IPS-NIHi7 (cell line): ENCODE results near the gene CELA2A.
"Not testable (repeated sequence)": the region's sequence is repeated elsewhere in the genome, so short reads cannot be mapped to it uniquely, and the experiment has no call there.

Source experiments
- DNase-seq: peaks from one replicate; pipeline ENCODE4 v3.0.0; 2012; ENCODE audit warnings: mixed read lengths; ENCODE audit errors: extremely low spot score

CELA2A gene

DNA sequence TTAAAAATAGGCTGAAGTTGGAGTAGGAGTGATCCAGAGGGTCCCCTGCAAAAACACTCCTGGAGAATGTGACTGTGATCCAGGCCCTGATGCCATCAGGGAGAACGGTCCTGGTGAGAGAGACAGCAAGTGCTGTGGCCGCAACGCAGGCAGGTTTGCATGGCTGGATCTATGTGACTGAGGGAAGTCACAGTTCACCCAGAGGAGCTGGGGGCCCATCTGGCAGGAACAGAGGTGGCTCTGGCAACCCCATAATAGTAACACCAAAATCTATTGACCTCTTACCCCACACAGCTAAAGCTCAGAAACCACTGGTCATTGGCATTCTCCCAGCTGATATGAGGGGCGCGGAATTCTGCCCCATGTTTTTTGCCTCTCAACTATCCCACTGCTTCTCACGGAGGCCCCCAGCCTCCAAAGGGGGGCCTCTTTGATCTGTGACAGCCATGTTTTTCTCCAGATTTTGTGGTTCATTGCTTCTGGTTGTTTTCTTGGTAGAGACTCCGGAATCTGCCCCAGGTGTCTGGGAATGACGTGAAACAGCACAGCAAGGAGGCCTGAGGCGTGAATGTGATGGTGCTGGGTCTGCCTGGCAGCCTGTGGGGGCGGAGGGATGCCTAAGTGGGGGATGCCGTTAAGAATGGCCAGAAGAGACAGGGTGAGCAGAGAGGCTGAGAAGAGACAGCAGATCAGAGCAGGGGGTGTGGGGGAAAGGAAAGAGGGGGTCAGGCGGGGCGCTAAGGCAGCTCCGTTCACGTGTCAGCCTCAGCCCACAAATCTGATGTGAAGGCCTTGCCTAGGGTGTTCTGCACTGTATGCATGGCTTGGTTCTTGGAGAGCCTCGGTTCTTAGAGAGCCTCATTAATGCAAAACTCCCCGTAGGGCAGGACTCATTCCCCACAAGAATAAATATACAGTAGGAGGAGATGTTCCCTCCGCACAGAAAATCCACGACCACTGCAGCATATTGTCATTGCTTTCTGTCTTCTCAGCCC, 43.9 kb downstream of the CELA2A start:
- DNase-seq = peak; percentile 37

DNA sequence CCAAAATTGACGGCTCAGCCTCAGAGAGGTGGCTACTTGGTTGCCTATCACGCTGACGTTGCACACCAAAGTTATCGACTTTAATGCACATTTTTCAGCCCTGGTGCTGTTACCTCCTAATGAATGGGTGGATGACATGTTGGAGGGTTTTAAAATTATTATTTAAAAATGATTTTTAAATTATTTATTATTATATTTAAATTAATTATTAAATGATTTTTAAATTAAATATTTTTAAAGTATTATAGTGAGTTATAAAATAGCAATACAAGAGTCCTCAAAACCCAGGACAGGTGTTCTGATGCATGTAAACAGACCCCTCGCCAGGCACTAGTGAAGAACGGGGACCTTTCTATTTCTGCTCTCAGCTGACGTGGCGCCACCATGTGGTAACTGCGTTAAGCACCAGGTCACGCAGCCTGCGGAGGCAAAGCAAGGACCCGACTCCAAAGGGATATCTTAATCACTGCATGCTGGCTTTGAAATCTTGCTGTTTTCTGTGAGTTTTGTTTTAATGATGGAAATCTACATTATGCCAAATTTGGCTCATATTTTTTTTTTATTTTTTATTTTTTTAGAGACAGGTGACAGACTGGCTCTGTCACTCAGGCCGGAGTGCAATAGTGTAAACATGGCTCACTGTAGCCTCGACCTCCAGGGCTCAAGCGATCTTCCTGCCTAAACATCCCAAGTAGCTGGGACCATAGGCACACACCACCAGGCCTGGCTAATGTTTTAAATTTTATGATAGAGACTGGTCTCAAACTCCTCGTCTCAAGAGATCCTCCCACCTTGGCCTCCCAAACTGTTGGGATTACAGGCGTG, 44.9 kb downstream of the CELA2A start:
- DNase-seq = peak; percentile 92

DNA sequence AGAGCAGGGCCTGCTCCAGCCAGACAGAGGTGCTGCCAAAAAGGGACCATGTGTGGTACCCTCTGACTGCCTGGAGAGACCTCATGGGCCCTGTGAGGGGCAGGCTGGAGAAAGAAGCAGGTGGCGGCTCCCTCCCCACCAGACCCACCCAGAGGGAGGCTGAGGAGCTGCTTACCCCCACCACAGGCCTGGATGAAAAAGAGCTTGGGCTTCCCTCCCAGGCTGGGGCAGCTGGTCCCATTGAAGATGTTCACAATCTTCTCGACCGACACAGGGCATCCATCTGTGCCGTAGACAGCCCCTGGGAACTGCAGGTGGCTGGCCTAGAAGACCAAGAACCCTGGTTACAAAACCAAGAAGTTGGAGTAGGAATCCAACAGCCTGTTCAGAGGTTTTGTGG, 47.9 kb downstream of the CELA2A start:
- DNase-seq = no peak

DNA sequence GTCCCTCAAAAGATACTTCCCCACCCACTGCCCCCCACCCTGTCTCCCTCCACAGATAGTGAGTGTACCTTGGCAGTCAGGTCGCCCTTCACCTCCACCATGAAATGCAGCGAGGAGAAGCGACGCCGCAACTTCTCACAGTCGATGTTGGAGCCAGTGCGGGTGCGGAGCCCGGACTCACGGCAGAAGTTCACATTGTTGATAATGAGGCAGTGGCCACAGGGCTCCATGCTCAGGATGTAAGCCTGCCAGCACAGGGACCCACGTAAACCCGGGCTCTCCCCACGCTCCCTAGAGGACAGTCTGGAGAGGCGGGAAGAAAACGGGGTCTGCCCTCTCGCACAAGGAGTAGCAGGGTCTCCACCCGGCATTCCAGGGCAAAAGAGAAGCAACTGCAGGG, 50.3 kb downstream of the CELA2A start:
- DNase-seq = no peak

DNA sequence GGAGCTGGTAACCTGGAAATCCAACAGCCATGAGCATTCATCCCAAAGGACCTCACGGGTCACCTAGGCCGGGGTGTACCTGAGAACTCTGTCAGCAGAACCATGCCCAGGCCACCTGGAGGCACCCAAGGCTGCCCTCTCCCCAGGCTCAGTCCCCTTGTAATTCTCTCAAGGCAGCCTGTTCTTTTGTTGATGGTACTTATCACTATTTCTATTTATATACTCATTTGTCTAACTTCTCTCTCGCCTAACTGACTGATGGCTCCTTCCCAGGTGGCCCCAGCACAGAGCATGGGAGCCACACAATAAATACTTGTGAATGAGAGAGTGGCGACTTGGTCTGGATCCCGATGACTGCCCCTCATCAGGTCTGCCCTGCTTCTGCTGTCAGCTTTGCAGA, 50.7 kb downstream of the CELA2A start:
- DNase-seq = no peak

DNA sequence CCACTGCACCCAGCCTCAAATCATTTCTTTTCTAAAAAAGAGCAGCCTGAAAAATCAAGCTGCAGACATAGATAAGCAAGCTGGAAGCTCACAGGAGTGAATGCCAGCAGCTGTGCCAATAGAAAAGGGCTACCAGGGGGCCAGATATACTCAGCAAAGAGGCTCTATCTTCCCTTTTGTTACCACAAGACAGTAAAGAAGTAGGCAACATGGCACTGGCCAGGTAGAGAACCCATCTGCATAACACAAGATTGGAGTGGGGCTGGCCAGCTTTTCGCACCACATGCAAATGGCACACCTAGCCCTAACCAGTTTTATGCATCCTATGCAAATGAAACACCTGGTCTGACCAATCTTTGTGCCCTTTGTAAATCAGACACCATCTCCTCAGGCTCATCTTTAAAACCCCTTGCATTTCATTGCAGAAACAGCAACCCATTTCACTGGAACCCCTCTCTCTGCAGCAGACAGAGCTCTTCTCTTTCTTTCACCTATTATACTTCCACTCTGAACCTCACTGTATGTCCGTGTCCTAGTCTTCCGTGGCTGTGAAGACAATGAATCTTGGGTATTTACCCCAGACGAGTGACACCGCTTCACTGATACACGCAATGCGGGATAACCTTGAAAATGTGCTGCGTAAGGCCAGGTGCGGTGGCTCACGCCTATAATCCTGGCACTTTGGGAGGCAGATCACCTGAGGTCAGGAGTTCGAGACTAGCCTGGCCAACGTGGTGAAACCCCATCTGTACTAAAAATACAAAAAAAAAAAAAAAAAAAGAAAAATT, 52.4 kb downstream of the CELA2A start:
- DNase-seq = peak; percentile 56

DNA sequence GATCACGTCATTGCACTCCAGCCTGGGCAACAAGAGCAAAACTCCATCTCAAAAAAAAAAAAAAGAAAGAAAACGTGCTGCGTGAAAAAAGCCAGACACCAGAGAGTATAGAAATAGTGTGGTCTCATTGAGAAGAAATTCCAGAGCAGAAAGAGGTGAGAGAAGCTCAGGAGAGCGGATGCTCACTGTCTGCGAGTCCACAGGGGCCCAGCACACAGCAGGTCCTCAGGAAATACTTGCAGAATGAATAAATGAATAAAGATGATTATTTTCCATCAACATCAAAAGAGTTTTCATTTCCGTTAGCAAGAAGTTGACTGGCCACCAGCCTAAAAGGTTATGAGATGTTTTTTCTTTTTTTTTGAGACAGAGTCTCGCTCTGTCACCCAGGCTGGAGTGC, 53.1 kb downstream of the CELA2A start:
- no peak for DNase-seq

DNA sequence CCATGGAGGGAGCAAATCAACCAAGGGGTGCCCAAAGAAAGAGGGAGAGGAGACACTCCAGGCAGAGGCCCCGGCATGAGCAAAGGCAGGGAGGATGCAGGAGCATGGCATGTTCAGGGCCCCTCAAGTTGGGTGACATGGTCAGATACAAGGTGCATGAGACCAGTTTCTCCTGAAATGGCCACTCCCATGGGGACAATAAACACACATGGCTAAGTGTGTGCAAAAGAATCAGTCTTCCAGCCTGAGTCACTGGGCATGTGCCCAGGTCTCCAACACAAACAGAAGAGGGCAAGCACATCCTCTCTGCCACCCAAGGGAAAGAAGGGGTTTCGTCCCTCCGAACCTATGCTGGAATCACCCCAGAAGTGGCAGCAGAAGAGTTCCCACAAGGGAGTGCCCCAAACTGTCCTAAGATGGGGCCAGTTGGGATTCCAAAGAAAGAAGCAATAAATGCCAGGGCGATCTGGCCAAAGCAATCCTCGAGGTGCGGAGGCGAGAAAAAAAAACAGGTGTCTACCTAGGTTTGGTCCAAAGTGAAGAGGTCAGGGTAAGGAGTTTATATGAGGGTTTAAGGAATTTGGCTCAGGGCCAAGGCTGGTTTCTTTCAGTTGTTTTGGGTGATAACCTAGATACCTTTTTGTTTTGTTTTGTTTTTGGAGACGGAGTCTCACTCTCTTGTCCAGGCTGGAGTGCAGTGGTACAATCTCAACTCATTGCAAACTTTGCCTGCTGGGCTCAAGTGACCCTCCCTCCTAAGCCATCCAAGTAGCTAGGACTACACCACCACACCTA, 54.3 kb downstream of the CELA2A start:
- DNase-seq = no peak

DNA sequence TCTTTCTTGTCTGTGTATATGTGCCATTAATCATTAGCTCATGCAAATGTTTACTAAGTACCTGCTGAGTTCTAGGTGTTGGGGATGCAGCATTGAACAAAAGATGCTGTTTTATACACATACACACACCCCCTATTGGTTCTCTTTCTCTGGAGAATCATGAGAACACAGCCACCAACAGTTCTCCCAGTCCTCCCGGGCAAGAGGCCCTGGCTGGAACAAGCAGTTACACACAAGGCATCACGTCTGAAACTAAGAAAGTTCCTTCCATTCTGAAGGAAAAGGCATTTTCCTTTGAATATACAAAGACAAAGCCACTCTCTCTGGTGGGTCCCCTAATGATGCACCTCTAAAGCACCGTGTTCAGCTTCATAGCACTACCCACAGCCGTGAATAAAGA, 56.7 kb downstream of the CELA2A start:
- DNase-seq = no peak

DNA sequence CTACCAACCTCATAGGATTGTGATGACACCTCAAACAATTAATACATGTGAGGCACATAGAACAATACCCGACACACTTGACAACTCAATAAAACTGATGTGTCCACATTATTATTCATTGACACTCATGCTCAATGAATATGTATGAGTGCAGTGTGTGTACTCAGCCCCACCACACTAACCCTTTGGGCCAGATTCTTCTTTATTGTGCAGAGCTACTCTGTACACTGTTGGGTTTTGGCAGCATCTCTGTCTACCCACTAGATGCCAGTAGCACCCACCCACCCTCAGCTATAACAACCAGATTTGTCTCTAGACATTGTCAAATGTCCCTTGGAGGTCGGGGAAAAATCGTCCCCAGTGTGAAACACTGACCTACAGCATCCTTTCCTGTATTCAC, 57.4 kb downstream of the CELA2A start:
- no peak for DNase-seq

DNA sequence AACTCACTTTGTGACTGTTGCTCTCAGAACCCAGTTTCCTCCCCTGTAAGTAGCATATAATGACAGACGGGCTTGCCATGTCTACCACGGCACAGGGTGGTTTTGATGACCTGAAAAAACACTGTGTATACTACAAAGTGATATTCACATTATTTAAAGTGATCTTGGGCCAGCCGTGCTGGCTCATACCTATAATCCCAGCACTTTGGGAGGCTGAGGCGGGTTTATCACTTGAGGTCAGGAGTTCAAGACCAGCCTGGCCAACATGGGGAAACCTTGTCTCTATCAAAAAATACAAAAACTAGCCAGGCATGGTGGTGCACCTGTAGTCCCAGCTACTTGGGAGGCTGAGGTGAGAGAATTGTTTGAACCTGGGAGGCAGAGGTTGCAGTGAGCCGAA, 58.0 kb downstream of the CELA2A start:
- DNase-seq = not testable (repeated sequence)

DNA sequence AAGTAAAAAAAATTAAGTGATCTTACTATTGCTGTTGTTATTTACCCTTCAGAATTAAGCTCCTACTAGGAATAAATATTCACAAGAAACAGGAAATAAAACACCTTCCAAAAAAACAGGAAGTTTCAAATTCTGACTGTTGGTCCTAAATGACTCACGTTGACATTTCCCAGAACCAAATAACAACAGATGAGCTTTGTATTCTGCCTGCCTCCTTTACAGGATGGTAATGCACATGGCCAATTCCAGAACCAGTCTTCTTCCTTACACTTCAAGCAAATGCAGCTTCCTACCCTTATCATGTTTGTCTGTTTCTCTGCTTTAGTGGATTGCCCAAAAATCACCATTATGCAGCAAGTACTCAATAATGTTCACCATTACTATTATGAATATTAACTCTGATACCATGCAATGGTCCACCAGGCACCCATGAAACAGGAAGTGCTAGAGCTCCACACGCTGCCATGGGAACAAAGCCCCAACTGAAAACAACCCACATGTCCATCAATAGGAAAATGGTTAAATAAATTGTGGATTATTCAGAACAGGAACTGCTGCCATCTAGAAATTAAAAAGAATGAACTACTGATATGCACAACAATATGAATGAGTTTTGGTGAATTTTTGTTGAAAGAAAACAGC, 58.6 kb downstream of the CELA2A start:
- no peak for DNase-seq

DNA sequence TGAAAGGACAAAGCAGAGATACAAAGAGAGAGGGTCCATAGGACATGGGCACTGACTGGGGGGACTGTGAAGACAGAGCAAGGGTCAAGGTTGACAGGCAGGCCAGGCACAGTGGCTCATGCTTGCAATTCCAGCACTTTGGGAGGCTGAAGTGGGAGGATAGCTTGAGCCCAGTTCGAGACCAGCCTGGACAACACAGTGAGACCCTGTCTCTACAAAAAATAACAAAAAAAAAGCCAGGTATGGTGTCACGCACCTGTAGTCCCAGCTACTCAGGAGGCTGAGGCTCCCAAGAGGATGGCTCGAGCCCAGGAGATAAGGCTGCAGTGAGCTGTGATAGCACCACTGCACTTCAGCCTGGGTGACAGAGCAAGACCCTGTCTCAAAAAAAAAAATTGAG, 63.1 kb downstream of the CELA2A start:
- no peak for DNase-seq

DNA sequence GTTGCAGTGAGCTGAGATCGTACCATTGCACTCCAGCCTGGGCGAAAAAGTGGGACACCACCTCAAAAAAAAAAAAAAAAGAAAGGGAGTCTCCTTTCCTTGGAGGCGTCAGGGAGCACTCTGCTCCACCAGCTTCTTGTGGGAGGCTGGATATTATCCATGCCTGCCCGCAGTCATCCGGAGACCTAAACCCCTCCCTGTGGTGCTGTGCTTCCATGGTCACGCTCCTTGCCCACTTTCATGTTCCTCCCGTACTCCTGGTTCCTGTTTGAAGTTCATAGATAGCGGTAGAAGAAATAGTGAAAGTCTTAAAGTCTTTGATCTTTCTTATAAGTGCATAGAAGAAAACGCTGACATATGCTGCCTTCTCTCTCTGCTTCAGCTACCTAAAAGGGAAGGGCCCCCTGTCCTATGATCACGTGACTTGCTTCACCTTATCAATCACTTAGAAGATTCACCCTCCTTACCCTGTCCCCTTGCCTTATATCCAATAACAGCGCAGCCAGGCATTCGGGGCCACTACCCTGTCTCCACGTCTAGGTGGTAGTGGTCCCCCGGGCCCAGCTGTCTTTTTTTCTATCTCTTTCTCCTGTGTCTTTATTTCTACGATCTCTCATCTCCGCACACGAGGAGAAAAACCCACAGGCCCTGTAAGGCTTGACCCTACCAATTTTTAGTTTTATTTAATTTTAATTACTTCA, 64.8 kb downstream of the CELA2A start:
- not testable (repeated sequence) for DNase-seq
